Suprapubic skin (tissue), 4 donors: ENCODE measurements around the gene CLIC4.

ENCODE experiments used
- CTCF ChIP-seq, 2 donors: fragments of 200-600 bp in 1 of 2; fragments of 450-650 bp in 1 of 2; sonication (generic) in 1 of 2; IDR thresholded peaks; one replicate each; pipeline ENCODE4 v1.5.1; 2016 to 2019; ENCODE audit warnings: antibody characterized with exemption in 2 of 2, mild to moderate bottlenecking in 1 of 2, moderate library complexity in 1 of 2
- POLR2A ChIP-seq, 2 donors: fragments of 450-650 bp; IDR thresholded peaks; one replicate each; pipeline ENCODE4 v1.6.1; 2017; ENCODE audit warnings: antibody characterized with exemption in 2 of 2, mild to moderate bottlenecking in 2 of 2, moderate library complexity in 2 of 2
- POLR2AphosphoS5 ChIP-seq, 3 donors: sonication (generic); formaldehyde crosslinking; IDR thresholded peaks; one replicate each; pipeline ENCODE4 v1.6.1; 2017; ENCODE audit warnings: antibody characterized with exemption in 3 of 3

- TF ChIP-seq CTCF (IDR thresholded peaks at IDR 0.05) (no peak), POLR2A (IDR thresholded peaks at IDR 0.05) (no peak), POLR2AphosphoS5 (IDR thresholded peaks at IDR 0.05) (no peak)
Measured at GRCh38 chr1:24779689-24780464, 34.6 kb downstream of the CLIC4 start.
